Tibial nerve (tissue), 3 donors: ENCODE measurements around the gene CST9L.

Experiments used
- POLR2A ChIP-seq, 2 donors: fragments of 450-650 bp; IDR thresholded peaks; one replicate each; pipeline ENCODE4 v1.6.1; 2017; ENCODE audit warnings: antibody characterized with exemption in 2 of 2, mild to moderate bottlenecking in 2 of 2, moderate library complexity in 2 of 2
- TF ChIP-seq, protein P1 (sequence below), 5 experiments: fragments of 200-600 bp in 3 of 5; fragments of 450-650 bp in 2 of 5; sonication (generic) in 3 of 5; IDR thresholded peaks; one replicate each; pipeline ENCODE4 v1.5.1; 2016 to 2019; ENCODE audit warnings: antibody characterized with exemption in 5 of 5, mild to moderate bottlenecking in 3 of 5, moderate library complexity in 2 of 5

DNA sequence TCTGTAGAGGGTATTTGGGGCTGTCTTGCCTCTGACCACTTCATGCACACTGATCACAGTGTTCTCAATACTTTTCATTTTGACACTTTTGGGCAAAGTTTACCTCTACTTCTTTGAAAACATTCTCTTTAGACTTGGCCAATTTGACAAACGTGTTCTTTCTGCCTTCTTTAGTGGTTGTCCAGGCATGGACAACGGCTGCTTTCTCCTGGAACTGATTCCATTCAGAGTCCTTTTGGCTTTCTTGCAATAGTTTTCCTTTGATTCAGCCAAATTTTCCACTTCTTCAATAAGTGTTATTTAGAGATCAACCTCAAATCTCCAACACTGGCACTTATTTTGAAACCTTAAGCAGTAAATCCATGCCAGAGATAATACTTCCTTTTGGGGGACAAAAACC lies 44.1 kb upstream of the CST9L start:
- TF ChIP-seq, protein P1, sequence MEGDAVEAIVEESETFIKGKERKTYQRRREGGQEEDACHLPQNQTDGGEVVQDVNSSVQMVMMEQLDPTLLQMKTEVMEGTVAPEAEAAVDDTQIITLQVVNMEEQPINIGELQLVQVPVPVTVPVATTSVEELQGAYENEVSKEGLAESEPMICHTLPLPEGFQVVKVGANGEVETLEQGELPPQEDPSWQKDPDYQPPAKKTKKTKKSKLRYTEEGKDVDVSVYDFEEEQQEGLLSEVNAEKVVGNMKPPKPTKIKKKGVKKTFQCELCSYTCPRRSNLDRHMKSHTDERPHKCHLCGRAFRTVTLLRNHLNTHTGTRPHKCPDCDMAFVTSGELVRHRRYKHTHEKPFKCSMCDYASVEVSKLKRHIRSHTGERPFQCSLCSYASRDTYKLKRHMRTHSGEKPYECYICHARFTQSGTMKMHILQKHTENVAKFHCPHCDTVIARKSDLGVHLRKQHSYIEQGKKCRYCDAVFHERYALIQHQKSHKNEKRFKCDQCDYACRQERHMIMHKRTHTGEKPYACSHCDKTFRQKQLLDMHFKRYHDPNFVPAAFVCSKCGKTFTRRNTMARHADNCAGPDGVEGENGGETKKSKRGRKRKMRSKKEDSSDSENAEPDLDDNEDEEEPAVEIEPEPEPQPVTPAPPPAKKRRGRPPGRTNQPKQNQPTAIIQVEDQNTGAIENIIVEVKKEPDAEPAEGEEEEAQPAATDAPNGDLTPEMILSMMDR (IDR thresholded peaks at IDR 0.05): no peak
- TF ChIP-seq POLR2A (IDR thresholded peaks at IDR 0.05): no peak
